ENCODE measurements around the gene CYTH4. TPM values are rescaled to one million over a fixed set of nuclear protein-coding genes. Genes with fewer than 3 reads are reported as not detected.

CYTH4 gene, protein sequence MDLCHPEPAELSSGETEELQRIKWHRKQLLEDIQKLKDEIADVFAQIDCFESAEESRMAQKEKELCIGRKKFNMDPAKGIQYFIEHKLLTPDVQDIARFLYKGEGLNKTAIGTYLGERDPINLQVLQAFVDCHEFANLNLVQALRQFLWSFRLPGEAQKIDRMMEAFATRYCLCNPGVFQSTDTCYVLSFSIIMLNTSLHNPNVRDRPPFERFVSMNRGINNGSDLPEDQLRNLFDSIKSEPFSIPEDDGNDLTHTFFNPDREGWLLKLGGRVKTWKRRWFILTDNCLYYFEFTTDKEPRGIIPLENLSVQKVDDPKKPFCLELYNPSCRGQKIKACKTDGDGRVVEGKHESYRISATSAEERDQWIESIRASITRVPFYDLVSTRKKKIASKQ
- 94.2 and 114 TPM in 2 replicates for total RNA-seq (2013; cell fraction: nucleolus; rRNA removed)
- total RNA-seq (2014; rRNA removed) (23.2 TPM in 2 replicates), total RNA-seq (2014; rRNA removed; fragmentation: Illumina TruSeq; extraction: Trizol) (17.2 and 18.3 TPM in 2 replicates), total RNA-seq (2021) (25.8 and 26.0 TPM in 2 replicates), polyA plus RNA-seq (2011; rRNA removed) (19.4 and 24.1 TPM in 2 replicates), polyA plus RNA-seq (2014; fragmentation: Illumina TruSeq; extraction: Trizol) (9.1 and 16.6 TPM in 2 replicates), polyA plus RNA-seq (2014; fragmentation: Nextera tagmentation; extraction: Ambion mirVana) (1 to 10 TPM; 1.5 to 1.8 TPM), polyA plus RNA-seq (2014; rRNA removed) (23.6 and 27.3 TPM in 2 replicates), polyA plus RNA-seq (2016; fragmentation: Nextera tagmentation; extraction: Ambion mirVana) (10 to 100 TPM; 12.4 TPM), polyA minus RNA-seq (2011; rRNA and poly(A)+ RNA removed) (14.9 and 23.6 TPM in 2 replicates), Bru-seq, nascent RNA (percentile 73 among the genes with signal in this experiment), BruChase-seq, experiment 1, labeled RNA remaining after a 6-hour chase (percentile 74 among the genes with signal in this experiment), BruChase-seq, experiment 2, labeled RNA remaining after a 2-hour chase (percentile 66 among the genes with signal in this experiment)
- polyA plus RNA-seq (2011; ENCODE audit: low read depth) = 7.0 TPM
- 22.7 and 30.1 TPM in 2 replicates for polyA plus RNA-seq (2011; cell fraction: cytosol; rRNA removed)
- polyA plus RNA-seq (2011; cell fraction: nucleus; rRNA removed) = 148 and 167 TPM in 2 replicates
- 15.7 and 21.2 TPM in 2 replicates for polyA plus RNA-seq (2012)
- polyA minus RNA-seq (2011; cell fraction: cytosol; rRNA and poly(A)+ RNA removed) = 5.5 and 6.7 TPM in 2 replicates
- 23.1 and 31.4 TPM in 2 replicates for polyA minus RNA-seq (2011; cell fraction: nucleus; rRNA and poly(A)+ RNA removed)
- long read RNA-seq, experiment 1, transcript CYTH4-201 (13 exons, 3,206 nt) = major isoform, 7 of 13 reads
- long read RNA-seq, experiment 1, partial matches to known transcripts = 3 of 13 reads
- long read RNA-seq, experiment 1, other reads (novel, unspliced or antisense) = 2 of 13 reads
- long read RNA-seq, experiment 2, partial matches to known transcripts = 4 of 10 reads
- long read RNA-seq, experiment 2, other reads (novel, unspliced or antisense) = 2 of 10 reads

DNA sequence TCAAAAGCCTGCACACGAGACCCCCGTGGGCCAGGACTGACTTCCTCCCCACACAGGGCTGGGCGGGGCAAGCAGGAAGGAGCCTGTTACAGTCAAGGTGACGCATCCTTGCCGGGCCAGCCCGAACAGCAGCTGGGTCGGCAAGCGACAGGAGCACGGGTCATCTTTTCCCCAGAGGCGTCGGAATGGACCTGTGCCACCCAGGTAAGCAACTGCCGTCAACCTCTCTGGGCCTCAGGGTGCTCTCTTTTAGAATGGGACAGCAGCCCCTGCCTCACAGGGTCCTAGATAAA is at the start of gene CYTH4:
Gene CYTH4, plus strand, starts transcription at position 124 of the 293 bp plus-strand sequence. Its CDS starts 62 bp downstream, at position 186.
- FAIRE-seq (peak; percentile 57), ATAC-seq (peak; percentile 79), DNase-seq (ENCODE audit: low read depth, low spot score) (no peak)
- in situ Hi-C loops (cut with MboI) = no loop called here
- intact Hi-C loops (cut with micrococcal nuclease; ENCODE audit: unreplicated experiment) = no loop called here
- Histone ChIP-seq H4K20me1 (ENCODE audit: control insufficient read depth, insufficient read depth) (no peaks in the 10 kb centered on the region), H3K4me2 (ENCODE audit: control insufficient read depth, insufficient read depth) (peak within 1 kb of the TSS; percentile 100), H3K4me3 (peak within 1 kb of the TSS; percentile 69), H3K27ac (ENCODE audit: control insufficient read depth, insufficient read depth) (peak within 1 kb of the TSS; percentile 93), H3K36me3 (ENCODE audit: control insufficient read depth in 2 of 2, insufficient read depth in 2 of 2, low read length in 1 of 2) (no peaks in the 10 kb centered on the region), H3K9me3 (replicated peaks; ENCODE audit: control insufficient read depth, insufficient read depth, low read length) (no peaks in the 10 kb centered on the region), H3K9ac (ENCODE audit: control insufficient read depth, insufficient read depth, low read length) (peak within 1 kb of the TSS; percentile 72), H2AFZ (ENCODE audit: control insufficient read depth, low read depth, low read length) (peak within 1 kb of the TSS; percentile 34), H3K4me1 (ENCODE audit: control insufficient read depth, insufficient read depth, low read length) (peaks cover 30% of the 10 kb centered on the region), H3K79me2 (ENCODE audit: control insufficient read depth, insufficient read depth, low read length) (peaks cover 18% of the 10 kb centered on the region), H3K27me3 (replicated peaks in 1 of 2; ENCODE audit: control insufficient read depth in 2 of 2, insufficient read depth in 2 of 2, low read length in 1 of 2) (no peaks in the 10 kb centered on the region)
- no TSS peak for BruUV-seq (replicated peaks)
- SMC1A ChIA-PET (ENCODE audit: uncharacterized antibody, unreplicated experiment) = interaction anchor here (1.1 to 4.5 kb wide), 6 partner anchors 11 to 82 kb away, joined by 3 to 24 read pairs (median 13); no protein-coding TSS in a partner anchor
- RAD21 ChIA-PET (ENCODE audit: unreplicated experiment) = interaction anchor here (1.2 to 3.6 kb wide), 8 partner anchors 10 to 83 kb away, joined by 3 to 14 read pairs (median 9); no protein-coding TSS in a partner anchor
- POLR2A ChIA-PET = interaction anchor here (0.6 to 3.0 kb wide), 10 partner anchors 8 to 251 kb away, joined by 3 to 12 read pairs (median 3); no protein-coding TSS in a partner anchor
- CTCF ChIA-PET = interaction anchor here (0.6 to 11.1 kb wide), 6 partner anchors 12 to 623 kb away, joined by 3 to 124 read pairs (median 8); no protein-coding TSS in a partner anchor
- WGBS (ENCODE audit: insufficient coverage, insufficient replicate concordance, low lambda C conversion rate, missing lambda C conversion rate) = 1% methylated on average over 12 of the region's 12 CpGs
- TF ChIP-seq JUND (IDR thresholded peaks at IDR 0.05; ENCODE audit: low read depth, low read length) (no peak), ZBTB11 (CRISPR knock-in tag; IDR thresholded peaks at IDR 0.05) (no peak), POLR2AphosphoS2 (IDR thresholded peaks at IDR 0.05; ENCODE audit: low read depth, low read length) (peak; percentile 58; the same call in 1 of the 2 replicates), SMAD5 (IDR thresholded peaks at IDR 0.05; ENCODE audit: low read depth) (no peak), KLF5 (IDR thresholded peaks at IDR 0.05; ENCODE audit: partially characterized antibody) (no peak), BCL11A (IDR thresholded peaks at IDR 0.05; ENCODE audit: low read depth, low read length) (no peak), TAF1 (IDR thresholded peaks at IDR 0.05; ENCODE audit: borderline replicate concordance, low read depth, low read length) (0 out of 2 replicates have a peak, but pooled peaks have one; percentile 33), ATF2 (IDR thresholded peaks at IDR 0.05; ENCODE audit: low read length) (no peak)
- TF ChIP-seq, protein P1, sequence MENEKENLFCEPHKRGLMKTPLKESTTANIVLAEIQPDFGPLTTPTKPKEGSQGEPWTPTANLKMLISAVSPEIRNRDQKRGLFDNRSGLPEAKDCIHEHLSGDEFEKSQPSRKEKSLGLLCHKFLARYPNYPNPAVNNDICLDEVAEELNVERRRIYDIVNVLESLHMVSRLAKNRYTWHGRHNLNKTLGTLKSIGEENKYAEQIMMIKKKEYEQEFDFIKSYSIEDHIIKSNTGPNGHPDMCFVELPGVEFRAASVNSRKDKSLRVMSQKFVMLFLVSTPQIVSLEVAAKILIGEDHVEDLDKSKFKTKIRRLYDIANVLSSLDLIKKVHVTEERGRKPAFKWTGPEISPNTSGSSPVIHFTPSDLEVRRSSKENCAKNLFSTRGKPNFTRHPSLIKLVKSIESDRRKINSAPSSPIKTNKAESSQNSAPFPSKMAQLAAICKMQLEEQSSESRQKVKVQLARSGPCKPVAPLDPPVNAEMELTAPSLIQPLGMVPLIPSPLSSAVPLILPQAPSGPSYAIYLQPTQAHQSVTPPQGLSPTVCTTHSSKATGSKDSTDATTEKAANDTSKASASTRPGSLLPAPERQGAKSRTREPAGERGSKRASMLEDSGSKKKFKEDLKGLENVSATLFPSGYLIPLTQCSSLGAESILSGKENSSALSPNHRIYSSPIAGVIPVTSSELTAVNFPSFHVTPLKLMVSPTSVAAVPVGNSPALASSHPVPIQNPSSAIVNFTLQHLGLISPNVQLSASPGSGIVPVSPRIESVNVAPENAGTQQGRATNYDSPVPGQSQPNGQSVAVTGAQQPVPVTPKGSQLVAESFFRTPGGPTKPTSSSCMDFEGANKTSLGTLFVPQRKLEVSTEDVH (IDR thresholded peaks at IDR 0.05; ENCODE audit: low read depth, partially characterized antibody) = no peak

Measured in GM12878 (cell line).